GM19328 (cell line): ENCODE data around the gene PSENEN.

ENCODE experiments used
- ATAC-seq: cut with Tn5 transposase; IDR thresholded peaks from one replicate; pipeline ENCODE4 v1.9.1; 2021; ENCODE audit warnings: mild to moderate bottlenecking, moderate library complexity; ENCODE audit not compliant: unreplicated experiment

PSENEN gene

GRCh38 chr19:35750167-35750566, 4.7 kb downstream of the PSENEN start:
- ATAC-seq = no peak

- no peak for ATAC-seq
These were observed 6.6 kb downstream of the PSENEN start for GRCh38 chr19:35751839-35752745.

- ATAC-seq = no peak
These were observed 7.4 kb downstream of the PSENEN start for GRCh38 chr19:35752746-35753350.

- ATAC-seq = no peak
These were observed 8.4 kb downstream of the PSENEN start for GRCh38 chr19:35753634-35754369.

- no peak for ATAC-seq
These were observed 9.1 kb downstream of the PSENEN start for GRCh38 chr19:35754370-35755130.

- ATAC-seq = no peak
These were observed 9.7 kb downstream of the PSENEN start for GRCh38 chr19:35755131-35755549.

- ATAC-seq = no peak
These were observed 10.3 kb downstream of the PSENEN start for GRCh38 chr19:35755550-35756376.

- ATAC-seq = no peak
These were observed 11.2 kb downstream of the PSENEN start, which contains the start of gene HSPB6 for GRCh38 chr19:35756377-35757230. Gene HSPB6 (minus strand): TSS chr19:35757029. CDS start chr19:35757008, 21 bp downstream.

- no peak for ATAC-seq
These were observed 11.8 kb downstream of the PSENEN start for GRCh38 chr19:35757231-35757748.

- ATAC-seq = peak; percentile 96
These were observed 12.5 kb downstream of the PSENEN start, which contains the start of gene PROSER3 for GRCh38 chr19:35757749-35758608. Gene PROSER3 (plus strand): TSS chr19:35758176. CDS start chr19:35758216, 40 bp downstream.

GRCh38 chr19:35759697-35760096, 14.2 kb downstream of the PSENEN start:
- no peak for ATAC-seq

- no peak for ATAC-seq
These were observed 15.4 kb downstream of the PSENEN start for GRCh38 chr19:35760711-35761349.

- no peak for ATAC-seq
These were observed 19.2 kb downstream of the PSENEN start for GRCh38 chr19:35764432-35765315.

GRCh38 chr19:35766571-35767104, 21.2 kb downstream of the PSENEN start:
- no peak for ATAC-seq

GRCh38 chr19:35767288-35768081, 22.0 kb downstream of the PSENEN start:
- no peak for ATAC-seq
